ENCODE data around the gene FAIM2.
"Not testable (repeated sequence)": the region's sequence is repeated elsewhere in the genome, so short reads cannot be mapped to it uniquely, and the experiment has no call there.

FAIM2 gene

DNA sequence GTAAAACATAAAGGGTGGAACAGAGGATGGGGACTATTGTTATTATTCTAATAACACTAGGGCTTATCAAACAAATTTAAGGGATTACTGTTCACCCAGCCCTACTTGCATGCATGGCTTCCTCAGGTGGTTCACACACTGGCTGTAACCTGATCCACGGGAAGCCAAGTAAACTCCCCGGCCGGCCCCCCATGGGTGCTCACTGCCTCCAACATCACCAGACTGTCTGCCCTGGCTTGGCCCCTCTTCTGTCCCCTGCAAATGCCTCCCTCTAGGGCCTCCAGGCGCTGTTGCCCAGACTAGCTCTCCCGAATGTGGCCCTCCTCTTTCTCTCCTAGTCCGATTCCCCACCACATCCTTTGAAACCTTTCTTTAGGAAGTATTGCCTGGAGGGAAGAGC lies 18.6 kb downstream of the FAIM2 start:
- Mint-ChIP-seq H3K36me3 (no peaks in the 10 kb centered on the region), H3K9me3 (no peaks in the 10 kb centered on the region), H3K27ac (no peak overlapping the region), H3K4me3 (no peak overlapping the region), H3K4me1 (peaks cover 5% of the 10 kb centered on the region)
- DNase-seq (ENCODE audit: low spot score in 2 of 2): no peak
- ATAC-seq: no peak

DNA sequence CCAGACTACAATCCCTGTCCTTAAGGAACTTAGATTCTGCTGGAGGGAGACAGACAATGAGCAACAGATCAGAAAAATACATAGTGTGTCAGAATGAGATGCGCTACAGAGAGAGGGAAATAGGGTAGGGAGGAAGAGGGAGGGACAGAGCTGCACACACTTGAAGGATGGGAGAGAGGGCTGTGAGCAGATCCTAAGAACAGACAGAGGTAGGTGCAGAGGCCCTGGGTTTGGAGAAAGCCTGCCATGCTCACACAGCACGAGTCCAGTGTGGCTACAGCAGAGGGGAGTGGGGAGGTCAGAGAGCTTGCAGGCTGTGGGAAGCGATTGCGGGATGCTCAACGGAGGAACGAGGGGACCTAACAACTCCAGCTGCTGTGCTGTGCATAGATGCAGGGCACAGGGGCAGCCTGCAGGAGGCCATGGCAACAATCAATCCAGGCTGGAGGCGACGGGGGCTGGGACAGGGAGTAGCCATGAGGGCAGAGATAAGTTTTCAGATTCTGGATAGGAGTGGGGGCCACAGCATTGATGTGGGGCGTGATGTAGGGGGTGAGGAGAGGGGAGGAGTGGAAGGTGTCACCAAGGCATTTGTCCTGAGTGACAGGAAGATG lies 20.7 kb downstream of the FAIM2 start:
- H3K4me1 Mint-ChIP-seq: peaks cover 18% of the 10 kb centered on the region
- DNase-seq (ENCODE audit: low spot score in 2 of 2) (no peak), ATAC-seq (no peak)
- H3K36me3 Mint-ChIP-seq: no peaks in the 10 kb centered on the region
- no peak overlapping the region for H3K27ac Mint-ChIP-seq
- no peaks in the 10 kb centered on the region for H3K9me3 Mint-ChIP-seq
- H3K4me3 Mint-ChIP-seq: no peak overlapping the region

- H3K9me3 Mint-ChIP-seq: no peaks in the 10 kb centered on the region
- ATAC-seq (no peak), DNase-seq (ENCODE audit: low spot score in 2 of 2) (no peak)
- no peaks in the 10 kb centered on the region for H3K36me3 Mint-ChIP-seq
- no peak overlapping the region for H3K27ac Mint-ChIP-seq
- H3K4me3 Mint-ChIP-seq: no peak overlapping the region
- H3K4me1 Mint-ChIP-seq: peaks cover 18% of the 10 kb centered on the region
Observed at GRCh38 chr12:49882248-49882850, 21.4 kb downstream of the FAIM2 start.

DNA sequence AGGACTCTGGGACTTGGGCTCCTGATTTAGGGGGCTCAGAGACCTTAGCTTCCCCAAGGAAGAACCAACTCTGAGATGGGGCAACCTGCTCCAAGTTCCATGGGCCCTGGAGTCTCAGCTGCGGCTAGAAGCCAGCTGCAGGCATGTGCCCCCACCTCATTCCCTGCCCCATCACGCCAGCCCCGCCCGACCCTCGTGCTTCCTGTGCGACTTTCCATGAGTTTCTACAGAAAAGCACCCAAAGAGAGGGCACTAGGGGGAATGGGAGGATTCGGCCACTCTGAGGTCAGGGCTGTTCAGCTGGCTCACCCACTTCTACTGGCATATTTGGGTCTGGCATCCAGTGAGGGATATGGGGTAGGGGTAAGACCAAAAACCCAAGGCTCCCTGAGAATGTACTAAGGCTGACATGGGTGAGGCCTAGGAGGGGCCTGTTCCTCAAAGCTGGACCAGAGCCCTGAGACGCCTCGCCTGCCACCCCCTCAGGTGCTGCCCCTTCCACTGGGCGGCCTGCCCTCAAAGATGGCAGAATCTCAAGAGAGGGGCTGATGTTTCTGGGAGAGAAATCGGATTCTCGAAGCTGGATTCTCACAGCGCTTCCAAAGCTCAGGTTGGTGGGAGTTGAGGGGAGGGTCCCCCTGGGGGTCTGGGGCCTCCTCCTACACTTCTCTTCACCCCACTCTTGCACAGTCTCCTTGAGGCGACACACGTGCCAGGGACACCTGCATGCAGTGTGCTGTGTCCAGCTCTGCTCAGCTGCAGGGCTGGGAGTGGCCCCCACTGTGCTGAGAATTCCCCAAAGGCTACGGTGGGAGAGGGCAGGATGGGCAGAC lies 22.1 kb downstream of the FAIM2 start:
- Mint-ChIP-seq H3K36me3 (no peaks in the 10 kb centered on the region), H3K4me1 (peaks cover 18% of the 10 kb centered on the region), H3K9me3 (no peaks in the 10 kb centered on the region), H3K27ac (no peak overlapping the region), H3K4me3 (no peak overlapping the region)
- ATAC-seq (no peak), DNase-seq (ENCODE audit: low spot score in 2 of 2) (no peak)

- Mint-ChIP-seq H3K4me1 (peaks cover 18% of the 10 kb centered on the region), H3K27ac (no peak overlapping the region), H3K36me3 (no peaks in the 10 kb centered on the region), H3K4me3 (no peak overlapping the region), H3K9me3 (no peaks in the 10 kb centered on the region)
- ATAC-seq: no peak
- no peak for DNase-seq (ENCODE audit: low spot score in 2 of 2)
Observed at GRCh38 chr12:49880756-49881414, 22.8 kb downstream of the FAIM2 start.

- not testable (repeated sequence) for ATAC-seq; H3K36me3 Mint-ChIP-seq; DNase-seq (ENCODE audit: low spot score in 2 of 2); H3K4me3 Mint-ChIP-seq; H3K27ac Mint-ChIP-seq; H3K9me3 Mint-ChIP-seq
- H3K4me1 Mint-ChIP-seq: peaks cover 18% of the 10 kb centered on the region
Observed at GRCh38 chr12:49879065-49879464, 24.6 kb downstream of the FAIM2 start.

DNA sequence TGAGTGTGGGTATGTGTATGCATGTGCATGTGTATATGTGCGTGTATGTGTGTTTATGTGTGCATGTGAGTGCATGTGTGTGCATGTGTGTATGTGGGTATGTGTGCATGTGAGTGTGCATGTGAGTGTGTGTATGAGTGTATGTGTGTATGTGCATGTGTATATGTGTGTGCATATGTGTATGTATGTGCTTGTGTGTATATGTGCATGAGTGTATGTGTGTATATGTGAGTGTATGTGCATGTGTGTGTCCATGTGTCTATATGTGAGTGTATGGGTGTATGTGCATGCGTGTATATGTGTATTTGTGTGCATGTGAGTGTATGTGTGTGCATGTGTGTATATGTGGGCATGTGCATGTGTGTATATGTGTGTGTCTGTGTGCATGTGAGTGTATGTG lies 25.7 kb downstream of the FAIM2 start:
- H3K4me1 Mint-ChIP-seq: peaks cover 18% of the 10 kb centered on the region
- no peaks in the 10 kb centered on the region for H3K9me3 Mint-ChIP-seq
- no peak overlapping the region for H3K4me3 Mint-ChIP-seq
- no peak for DNase-seq (ENCODE audit: low spot score in 2 of 2)
- no peak overlapping the region for H3K27ac Mint-ChIP-seq
- ATAC-seq: no peak
- H3K36me3 Mint-ChIP-seq: no peaks in the 10 kb centered on the region

- Mint-ChIP-seq H3K4me1 (peaks cover 18% of the 10 kb centered on the region), H3K4me3 (no peak overlapping the region), H3K27ac (no peak overlapping the region), H3K9me3 (no peaks in the 10 kb centered on the region), H3K36me3 (no peaks in the 10 kb centered on the region)
- ATAC-seq (no peak), DNase-seq (ENCODE audit: low spot score in 2 of 2) (no peak)
Observed at GRCh38 chr12:49877066-49877465, 26.6 kb downstream of the FAIM2 start.

GRCh38 chr12:49876070-49876469 lies 27.6 kb downstream of the FAIM2 start:
- H3K27ac Mint-ChIP-seq: no peak overlapping the region
- no peaks in the 10 kb centered on the region for H3K9me3 Mint-ChIP-seq
- H3K4me1 Mint-ChIP-seq: peaks cover 18% of the 10 kb centered on the region
- H3K4me3 Mint-ChIP-seq: no peak overlapping the region
- no peaks in the 10 kb centered on the region for H3K36me3 Mint-ChIP-seq
- DNase-seq (ENCODE audit: low spot score in 2 of 2) (no peak), ATAC-seq (no peak)

GRCh38 chr12:49875115-49875720 lies 28.5 kb downstream of the FAIM2 start:
- Mint-ChIP-seq H3K27ac (no peak overlapping the region), H3K9me3 (no peaks in the 10 kb centered on the region), H3K4me1 (peaks cover 14% of the 10 kb centered on the region), H3K4me3 (no peak overlapping the region), H3K36me3 (no peaks in the 10 kb centered on the region)
- no peak for ATAC-seq
- no peak for DNase-seq (ENCODE audit: low spot score in 2 of 2)

DNA sequence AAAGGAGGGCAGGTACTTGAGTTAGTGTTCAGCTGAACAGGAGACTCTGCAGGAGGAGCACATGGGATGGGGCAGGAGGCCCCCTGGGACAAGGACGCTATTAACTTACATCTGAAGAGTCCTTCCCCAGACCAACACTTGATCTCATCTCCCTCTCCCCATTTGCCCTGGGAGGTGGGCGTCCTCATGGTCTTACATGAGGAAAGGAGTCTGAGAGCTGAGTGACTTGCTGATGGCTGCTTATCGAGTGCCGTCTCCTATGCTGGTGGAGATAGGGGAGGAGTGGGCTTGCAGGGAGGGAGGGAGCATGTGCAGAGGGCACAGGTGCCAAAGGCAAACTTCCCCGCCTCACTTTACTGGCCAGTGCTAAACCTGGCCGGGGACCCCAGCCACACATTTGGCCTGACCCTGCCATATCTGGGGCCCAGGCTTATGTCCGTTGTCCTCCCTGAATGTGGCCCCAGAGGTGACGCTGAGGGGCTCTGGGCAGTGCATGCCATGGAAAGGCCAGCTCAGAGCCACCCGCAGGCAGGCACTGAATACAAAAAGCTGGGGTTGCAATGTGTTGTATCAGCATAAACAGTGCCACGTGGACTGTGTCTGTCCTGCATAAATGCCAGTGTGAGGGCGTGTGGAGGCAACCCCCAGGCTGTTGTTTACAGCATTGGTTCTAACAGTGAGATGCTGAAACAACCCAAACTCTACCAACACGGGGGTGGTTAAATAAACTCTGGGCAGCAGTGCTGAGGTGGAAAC lies 29.4 kb downstream of the FAIM2 start:
- ATAC-seq: no peak
- Mint-ChIP-seq H3K9me3 (no peaks in the 10 kb centered on the region), H3K4me1 (peaks cover 8% of the 10 kb centered on the region), H3K27ac (no peak overlapping the region), H3K4me3 (no peak overlapping the region), H3K36me3 (no peaks in the 10 kb centered on the region)
- no peak for DNase-seq (ENCODE audit: low spot score in 2 of 2)

DNA sequence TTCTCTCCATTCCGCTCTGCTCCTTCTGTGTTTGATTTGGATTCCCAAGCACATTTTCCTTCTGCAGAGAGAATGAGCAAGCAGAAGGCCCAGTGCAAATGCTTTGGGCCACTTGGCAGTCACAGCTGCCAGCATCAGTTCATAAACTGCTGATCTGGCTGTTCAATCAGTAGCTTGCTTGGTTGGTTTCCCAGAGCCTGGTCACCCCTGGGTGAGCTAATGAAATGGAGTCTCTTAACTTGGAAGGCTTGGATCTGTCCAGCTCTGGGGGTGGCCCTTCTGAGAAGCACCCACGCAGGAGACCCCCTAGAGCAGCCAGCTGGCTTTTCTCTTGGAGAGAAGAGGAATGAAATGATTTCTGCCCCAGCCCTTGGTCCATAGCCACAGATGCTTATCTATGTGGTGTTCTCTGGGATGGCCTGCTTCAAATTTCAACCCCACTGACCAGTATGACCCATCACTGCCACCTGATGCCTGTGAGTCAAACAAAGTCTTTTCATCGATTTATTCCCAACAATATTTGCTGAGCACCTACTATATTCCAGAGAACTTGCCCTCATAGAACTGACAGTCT lies 30.3 kb downstream of the FAIM2 start:
- no peak overlapping the region for H3K4me3 Mint-ChIP-seq
- DNase-seq (ENCODE audit: low spot score in 2 of 2): no peak
- no peaks in the 10 kb centered on the region for H3K36me3 Mint-ChIP-seq
- H3K4me1 Mint-ChIP-seq: peaks cover under 1% of the 10 kb centered on the region
- ATAC-seq: no peak
- no peaks in the 10 kb centered on the region for H3K9me3 Mint-ChIP-seq
- no peak overlapping the region for H3K27ac Mint-ChIP-seq

GRCh38 chr12:49872781-49873181 lies 30.9 kb downstream of the FAIM2 start:
- H3K4me3 Mint-ChIP-seq: no peak overlapping the region
- H3K4me1 Mint-ChIP-seq: peaks cover 2% of the 10 kb centered on the region
- DNase-seq (ENCODE audit: low spot score in 2 of 2): no peak
- H3K9me3 Mint-ChIP-seq: no peaks in the 10 kb centered on the region
- H3K27ac Mint-ChIP-seq: no peak overlapping the region
- ATAC-seq: no peak
- H3K36me3 Mint-ChIP-seq: no peaks in the 10 kb centered on the region

GRCh38 chr12:49872381-49872780 lies 31.3 kb downstream of the FAIM2 start:
- ATAC-seq (no peak), DNase-seq (ENCODE audit: low spot score in 2 of 2) (no peak)
- H3K36me3 Mint-ChIP-seq: no peaks in the 10 kb centered on the region
- H3K9me3 Mint-ChIP-seq: no peaks in the 10 kb centered on the region
- H3K27ac Mint-ChIP-seq: no peak overlapping the region
- H3K4me3 Mint-ChIP-seq: no peak overlapping the region
- H3K4me1 Mint-ChIP-seq: peaks cover 5% of the 10 kb centered on the region
